Sigmoid colon (tissue), 4 donors: ENCODE data around the gene CCDC195.

Source experiments
- CTCF ChIP-seq, 4 experiments: fragments of 450-650 bp in 3 of 4; fragments of 200-600 bp in 1 of 4; IDR thresholded peaks; one replicate each; pipeline ENCODE4 v1.5.1; 2016 to 2019; ENCODE audit warnings: antibody characterized with exemption in 4 of 4, mild to moderate bottlenecking in 3 of 4, moderate library complexity in 2 of 4
- EP300 ChIP-seq, 4 donors: sonication (generic); formaldehyde crosslinking; IDR thresholded peaks; one replicate each; pipeline ENCODE4 v1.6.1; 2017; ENCODE audit warnings: antibody characterized with exemption in 4 of 4
- POLR2A ChIP-seq, 2 donors: fragments of 450-650 bp; IDR thresholded peaks; one replicate each; pipeline ENCODE4 v1.6.1; 2016; ENCODE audit warnings: antibody characterized with exemption in 2 of 2, mild to moderate bottlenecking in 2 of 2, moderate library complexity in 2 of 2
- POLR2AphosphoS5 ChIP-seq, 4 donors: sonication (generic); formaldehyde crosslinking; IDR thresholded peaks; one replicate each; pipeline ENCODE4 v1.6.1; 2017; ENCODE audit warnings: antibody characterized with exemption in 4 of 4

GRCh38 chr2:224689539-224689938 lies 26.6 kb downstream of the CCDC195 start:
- TF ChIP-seq CTCF (IDR thresholded peaks at IDR 0.05), result no peak
- TF ChIP-seq POLR2AphosphoS5 (IDR thresholded peaks at IDR 0.05), result no peak
- TF ChIP-seq POLR2A (IDR thresholded peaks at IDR 0.05), result no peak
- no peak for TF ChIP-seq EP300 (IDR thresholded peaks at IDR 0.05)
